Left renal cortex interstitium (tissue), 4 donors: ENCODE measurements around the gene RANBP1. TPM values are rescaled to one million over a fixed set of nuclear protein-coding genes. Genes with fewer than 3 reads are reported as not detected.

Experiments
- DNase-seq, 4 donors: peaks; one replicate each; pipeline ENCODE4 v3.0.0-alpha.2; 2013; ENCODE audit warnings: low read depth in 4 of 4, low spot score in 2 of 4, missing footprints in 1 of 4
- polyA plus RNA-seq, 4 donors: library from polyadenylated mRNA; unstranded; fragments of 120-200 nt; gene quantifications; one replicate each; pipeline ENCODE4 v1.2.1, GENCODE V29; 2013; ENCODE audit not compliant: insufficient read length in 4 of 4

The RANBP1 gene
- polyA plus RNA-seq, 4 donors, result 169 to 211 (median 180) TPM

DNA sequence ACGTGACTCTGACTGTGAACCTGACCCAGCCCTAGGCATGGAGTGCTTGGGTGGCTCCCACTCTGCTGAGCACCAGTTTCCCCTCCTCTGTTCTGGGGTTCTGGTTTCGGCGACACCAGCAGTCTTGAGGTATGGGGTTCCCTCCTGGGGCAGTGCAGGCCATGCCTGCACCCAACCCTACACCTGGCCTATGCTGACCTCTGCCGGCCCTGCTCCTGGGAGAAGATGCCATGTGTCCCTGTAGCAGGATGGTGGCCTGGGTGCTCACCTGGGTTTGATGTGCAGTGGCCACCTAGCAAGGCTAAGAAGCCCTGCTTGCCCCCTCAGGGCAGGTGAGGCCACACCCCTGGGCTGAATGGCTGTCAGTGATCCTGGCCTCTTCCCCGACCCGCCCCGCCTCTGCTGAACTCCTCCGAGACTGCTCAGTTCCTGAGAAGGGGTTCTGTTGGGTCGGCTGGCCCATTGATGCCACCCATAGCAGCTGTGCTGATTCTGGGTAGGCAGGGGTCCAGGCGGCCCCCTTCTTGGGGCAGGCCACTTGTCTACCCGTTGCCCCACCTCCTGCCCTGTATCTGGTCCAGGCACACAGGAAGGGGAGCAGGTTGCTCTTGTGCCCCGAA is 18.1 kb downstream of the RANBP1 start:
- no peak for DNase-seq

DNA sequence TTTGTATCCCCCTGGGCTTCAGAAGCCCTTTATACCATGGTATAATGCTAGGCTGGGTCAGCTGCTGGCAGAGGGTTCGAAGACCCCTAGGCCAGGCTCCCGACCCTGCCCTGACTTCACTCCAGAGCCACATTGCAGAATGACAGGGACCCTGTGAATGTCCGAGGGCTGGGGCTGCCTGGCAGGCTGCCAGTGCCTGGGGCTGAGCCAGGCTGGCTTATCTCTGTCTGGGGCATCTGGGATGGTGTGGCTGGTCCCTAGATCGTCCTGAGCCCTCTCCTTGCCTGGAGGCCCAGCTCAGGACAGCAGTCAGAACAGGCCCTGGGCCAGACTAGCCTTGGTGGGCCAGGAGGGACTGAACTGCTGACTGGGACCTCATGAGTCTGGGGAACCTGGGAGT is 19.4 kb downstream of the RANBP1 start:
- DNase-seq, result no peak

DNA sequence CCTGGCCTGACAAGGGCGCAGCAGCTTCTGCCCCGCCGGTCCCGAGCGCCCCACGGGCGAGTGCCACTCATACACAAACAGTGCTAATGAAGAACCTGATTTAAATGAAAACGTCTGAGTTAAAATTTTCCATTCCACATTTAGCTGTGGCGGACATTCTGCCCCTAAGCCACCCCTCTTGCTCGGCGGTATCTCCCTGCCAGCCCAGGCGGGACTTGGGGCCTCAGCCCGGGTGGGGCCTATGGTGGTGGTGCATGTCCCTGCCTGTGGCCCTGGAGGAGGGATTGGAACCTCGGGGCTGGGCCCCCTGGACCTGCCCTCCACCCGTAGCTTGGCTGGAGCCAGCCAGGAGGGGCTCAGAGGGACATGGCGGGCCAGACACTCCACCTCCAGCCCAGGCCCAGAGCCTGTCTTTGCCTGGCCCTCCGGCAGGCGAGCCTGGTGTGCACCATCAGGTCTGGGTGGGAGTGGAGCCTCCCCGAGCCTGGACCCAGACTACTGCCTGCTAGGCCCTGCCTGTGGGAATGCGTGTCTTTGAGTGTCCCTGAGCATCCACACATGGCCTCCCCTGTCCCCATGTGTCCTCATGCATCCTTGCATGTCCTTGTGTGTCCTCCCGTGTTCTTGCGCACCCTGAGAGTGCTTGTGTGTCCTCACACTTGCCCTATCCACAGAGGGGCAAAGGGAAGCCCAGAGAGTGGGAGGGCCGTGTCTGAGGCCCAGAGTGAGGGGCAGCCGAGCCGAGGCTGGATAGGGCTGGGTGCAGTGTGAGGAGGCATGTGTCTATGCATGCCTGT is 20.1 kb downstream of the RANBP1 start:
- DNase-seq, result no peak

DNA sequence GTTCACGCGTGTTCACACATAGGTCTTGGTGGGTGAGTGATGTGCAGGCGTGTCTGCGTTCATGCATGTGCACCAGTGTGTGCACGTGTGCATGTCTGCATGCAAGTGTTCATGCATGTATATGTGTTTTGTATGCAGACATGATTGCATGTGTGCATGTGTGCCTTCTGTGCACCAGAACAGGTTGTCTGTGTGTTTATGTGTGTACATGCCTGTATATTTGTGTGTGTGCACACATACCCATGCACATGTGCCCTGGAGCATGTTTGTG is 20.6 kb downstream of the RANBP1 start:
- no peak for DNase-seq

DNA sequence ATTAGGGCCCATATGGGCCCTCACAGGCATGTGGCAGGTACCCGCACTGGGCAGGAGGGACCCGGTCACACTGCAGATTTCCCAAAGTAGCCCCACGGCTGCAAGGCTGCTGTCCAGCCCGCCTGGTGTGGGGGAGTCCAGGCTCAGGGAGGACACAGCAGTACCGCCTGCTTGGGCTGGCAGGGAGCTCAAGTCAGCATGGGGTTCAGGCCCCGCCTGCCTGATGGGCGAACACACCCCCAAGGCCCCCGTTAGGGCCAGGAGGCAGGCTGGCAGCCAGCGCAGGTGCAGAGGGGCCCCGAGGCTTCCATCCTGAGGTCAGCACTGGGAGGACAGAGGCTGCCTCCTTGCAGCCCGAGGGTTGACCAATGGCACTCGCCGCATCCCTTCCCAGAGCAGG is 21.2 kb downstream of the RANBP1 start:
- DNase-seq, result no peak

DNA sequence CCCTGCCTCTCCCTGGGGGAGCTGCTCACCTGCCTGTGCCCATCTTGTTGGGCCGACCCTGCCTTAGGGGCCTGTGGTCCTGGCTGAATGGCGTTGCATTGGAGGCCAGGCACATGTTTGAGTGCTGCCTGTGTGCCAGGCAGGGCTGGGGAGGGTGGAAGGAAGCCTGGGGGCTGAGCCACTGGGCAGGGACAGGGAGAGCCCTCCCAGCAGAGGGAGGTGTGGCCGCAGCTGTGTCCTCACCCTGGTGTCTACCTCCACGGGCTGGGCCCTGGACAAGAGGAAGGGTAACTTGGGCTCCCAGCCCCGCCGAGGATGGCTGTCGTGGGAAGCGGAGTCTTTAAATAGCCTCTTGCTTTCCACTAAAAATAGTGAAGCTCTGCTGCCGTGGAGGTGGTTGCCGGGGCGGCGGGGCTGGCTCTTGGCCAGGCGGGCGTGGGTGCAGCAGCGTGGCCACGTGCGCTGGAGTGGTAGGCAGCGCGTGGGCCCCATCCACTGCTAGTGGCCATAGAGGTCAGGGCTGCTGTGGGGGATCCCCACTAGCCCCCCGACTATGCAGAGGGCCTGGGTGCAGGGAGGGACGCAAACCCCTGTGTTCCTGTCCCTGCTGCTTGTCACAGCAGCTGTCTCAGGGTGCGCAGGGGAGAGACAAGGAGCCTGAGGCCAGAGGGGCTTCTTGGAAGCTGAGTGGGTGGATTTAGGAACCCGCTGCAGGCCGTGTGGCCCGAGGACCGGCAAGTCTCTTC is 21.9 kb downstream of the RANBP1 start:
- no peak for DNase-seq

DNA sequence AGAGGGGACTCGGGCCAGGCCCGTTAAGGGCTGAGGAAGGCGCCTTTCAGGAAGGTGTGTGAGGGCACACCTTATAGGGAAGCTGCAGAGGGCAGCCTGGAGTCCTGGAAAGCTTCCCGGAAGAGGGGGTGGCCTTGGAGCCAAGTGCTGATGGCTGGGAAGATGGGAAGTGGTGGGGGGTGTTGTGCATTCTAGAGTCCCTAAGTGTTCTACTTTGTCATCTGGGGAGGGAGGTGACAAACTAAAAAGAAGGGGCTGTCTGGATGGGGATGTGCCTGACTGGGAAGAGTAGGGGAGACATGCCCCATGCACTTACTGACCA is 22.5 kb downstream of the RANBP1 start:
- no peak for DNase-seq

DNA sequence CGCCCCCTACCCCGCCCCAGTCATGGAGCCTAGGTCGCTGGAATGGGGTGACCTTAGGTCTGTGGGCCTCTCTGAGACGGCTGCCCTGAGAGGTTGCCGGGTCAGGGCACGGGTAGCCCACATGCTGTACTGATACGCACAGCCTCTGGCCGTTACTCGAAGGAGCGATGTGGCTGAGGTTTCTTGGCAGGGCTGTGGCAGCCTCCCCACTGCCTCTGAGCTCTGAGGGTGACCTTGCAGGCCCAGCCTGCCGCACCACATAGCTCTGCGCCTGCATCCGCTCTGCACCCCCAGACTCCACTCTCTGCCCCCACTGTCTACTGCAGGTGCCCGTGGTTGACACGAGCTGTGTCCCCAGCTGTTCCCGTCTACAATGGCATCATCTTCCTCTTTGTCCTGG is 23.0 kb downstream of the RANBP1 start:
- DNase-seq, result no peak

DNA sequence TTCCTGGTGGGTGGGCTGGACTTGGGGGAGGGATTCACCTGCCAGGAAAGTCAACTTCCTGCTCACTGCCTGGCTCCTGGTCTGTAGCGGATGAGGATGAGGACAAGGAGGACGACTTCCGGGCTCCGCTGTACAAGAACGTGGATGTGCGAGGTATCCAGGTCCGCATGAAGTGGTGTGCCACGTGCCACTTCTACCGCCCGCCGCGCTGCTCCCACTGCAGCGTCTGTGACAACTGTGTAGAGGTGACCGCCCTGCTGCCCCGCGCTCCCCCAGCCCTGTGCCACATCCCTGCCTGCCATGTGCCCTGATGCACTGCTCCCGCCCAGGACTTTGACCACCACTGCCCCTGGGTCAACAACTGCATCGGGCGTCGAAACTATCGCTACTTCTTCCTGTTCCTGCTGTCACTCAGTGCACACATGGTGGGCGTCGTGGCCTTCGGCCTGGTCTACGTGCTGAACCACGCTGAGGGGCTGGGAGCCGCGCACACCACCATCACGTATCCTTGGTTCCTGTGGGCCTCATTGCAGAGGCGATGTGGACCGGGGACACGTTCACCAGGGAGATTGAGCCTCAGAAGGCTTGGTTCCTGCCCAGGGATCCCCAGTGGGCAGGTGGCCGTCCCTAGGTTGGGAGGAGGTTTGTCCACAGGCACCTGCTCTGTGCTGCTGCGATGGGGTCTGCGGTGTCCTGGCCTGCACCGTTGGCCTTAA is 23.6 kb downstream of the RANBP1 start:
- DNase-seq, result no peak

DNA sequence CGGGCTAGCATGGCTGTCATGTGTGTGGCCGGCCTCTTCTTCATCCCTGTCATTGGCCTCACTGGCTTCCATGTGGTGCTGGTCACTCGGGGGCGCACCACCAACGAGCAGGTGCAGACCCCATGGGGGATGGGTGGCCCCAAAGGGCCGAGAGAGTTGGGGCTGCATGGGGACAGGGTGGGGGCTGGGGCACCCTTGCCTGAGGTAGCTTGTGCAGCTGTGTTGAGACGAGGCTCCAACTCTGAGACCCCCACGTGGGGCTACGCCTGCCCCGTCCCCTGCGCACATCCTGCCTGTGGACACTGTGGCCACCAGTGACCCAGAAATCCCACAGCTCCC is 24.2 kb downstream of the RANBP1 start:
- no peak for DNase-seq

DNA sequence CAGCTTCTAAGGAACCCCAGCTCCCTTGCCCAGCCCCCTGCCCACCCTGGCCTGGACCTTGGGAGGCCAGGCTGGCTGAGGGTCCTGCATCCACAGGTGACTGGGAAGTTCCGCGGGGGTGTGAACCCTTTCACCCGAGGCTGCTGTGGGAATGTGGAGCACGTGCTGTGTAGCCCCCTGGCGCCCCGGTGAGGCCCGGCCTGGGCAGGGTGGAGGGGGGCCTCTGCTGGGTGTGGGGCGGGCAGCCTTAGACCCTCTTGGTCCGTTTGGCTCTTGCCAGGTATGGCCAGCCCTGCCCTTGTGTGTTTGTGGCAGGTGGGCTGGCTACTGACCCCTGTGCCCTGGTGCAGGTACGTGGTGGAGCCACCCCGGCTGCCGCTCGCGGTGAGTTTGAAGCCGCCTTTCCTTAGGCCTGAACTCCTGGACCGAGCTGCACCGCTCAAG is 24.6 kb downstream of the RANBP1 start:
- no peak for DNase-seq

DNA sequence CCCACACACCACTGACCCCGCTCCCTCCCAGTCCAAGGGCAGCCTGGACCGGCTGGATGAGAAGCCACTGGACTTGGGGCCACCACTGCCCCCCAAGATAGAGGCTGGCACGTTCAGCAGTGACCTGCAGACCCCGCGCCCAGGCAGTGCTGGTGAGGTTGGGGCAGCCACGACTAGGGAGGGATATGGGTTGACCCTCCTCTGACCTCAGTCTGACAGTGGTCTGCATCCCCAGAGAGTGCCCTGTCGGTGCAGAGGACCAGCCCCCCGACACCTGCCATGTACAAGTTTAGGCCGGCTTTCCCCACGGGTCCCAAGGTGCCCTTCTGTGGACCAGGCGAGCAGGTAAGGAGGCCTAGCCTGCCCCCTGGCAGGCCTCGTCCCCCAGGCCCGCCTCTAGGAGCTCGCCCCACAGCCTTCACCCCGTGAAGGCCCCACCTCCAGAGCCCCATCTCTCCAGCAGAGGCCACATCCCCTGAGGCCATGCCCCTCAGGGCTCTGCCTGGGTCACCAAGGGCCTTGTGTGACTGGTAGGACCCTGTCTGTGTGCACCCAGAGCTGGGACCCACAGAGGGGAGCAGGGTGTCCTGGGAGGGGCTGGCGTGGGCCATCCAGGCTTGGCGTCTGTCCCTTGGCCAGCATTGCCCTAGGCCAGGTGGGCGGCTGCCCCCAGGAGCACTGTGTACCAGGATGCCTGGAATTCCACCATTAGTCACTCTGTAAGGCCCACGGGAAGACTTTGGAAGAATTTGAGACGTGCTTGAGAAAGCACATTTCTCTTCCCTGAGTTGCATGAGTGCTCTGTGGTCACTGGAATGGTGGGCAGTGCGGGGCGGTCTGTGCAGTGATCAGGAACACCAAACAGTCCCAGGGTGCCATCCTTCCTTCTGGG is 25.5 kb downstream of the RANBP1 start:
- no peak for DNase-seq

DNA sequence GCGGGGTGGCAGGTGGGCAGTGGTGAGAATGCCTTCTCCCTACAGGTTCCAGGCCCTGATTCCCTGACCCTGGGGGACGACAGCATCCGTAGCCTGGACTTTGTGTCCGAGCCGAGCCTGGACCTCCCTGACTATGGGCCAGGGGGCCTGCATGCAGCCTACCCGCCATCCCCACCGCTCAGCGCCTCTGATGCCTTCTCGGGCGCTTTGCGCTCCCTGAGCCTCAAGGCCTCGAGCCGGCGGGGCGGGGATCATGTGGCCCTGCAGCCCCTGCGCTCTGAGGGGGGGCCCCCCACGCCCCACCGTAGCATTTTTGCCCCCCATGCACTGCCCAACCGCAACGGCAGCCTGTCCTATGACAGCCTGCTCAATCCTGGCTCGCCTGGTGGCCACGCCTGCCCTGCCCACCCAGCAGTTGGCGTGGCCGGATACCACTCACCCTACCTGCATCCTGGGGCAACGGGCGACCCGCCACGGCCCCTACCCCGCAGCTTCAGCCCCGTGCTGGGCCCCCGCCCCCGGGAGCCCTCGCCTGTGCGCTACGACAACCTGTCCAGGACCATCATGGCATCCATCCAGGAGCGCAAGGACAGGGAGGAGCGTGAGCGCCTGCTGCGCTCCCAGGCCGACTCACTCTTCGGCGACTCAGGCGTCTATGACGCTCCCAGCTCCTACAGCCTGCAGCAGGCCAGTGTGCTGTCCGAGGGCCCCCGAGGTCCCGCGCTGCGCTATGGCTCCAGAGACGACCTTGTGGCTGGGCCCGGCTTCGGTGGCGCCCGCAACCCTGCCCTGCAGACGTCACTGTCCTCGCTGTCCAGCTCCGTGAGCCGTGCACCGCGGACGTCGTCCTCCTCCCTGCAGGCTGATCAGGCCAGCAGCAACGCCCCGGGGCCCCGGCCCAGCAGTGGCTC is 27.1 kb downstream of the RANBP1 start:
- DNase-seq, result no peak

DNA sequence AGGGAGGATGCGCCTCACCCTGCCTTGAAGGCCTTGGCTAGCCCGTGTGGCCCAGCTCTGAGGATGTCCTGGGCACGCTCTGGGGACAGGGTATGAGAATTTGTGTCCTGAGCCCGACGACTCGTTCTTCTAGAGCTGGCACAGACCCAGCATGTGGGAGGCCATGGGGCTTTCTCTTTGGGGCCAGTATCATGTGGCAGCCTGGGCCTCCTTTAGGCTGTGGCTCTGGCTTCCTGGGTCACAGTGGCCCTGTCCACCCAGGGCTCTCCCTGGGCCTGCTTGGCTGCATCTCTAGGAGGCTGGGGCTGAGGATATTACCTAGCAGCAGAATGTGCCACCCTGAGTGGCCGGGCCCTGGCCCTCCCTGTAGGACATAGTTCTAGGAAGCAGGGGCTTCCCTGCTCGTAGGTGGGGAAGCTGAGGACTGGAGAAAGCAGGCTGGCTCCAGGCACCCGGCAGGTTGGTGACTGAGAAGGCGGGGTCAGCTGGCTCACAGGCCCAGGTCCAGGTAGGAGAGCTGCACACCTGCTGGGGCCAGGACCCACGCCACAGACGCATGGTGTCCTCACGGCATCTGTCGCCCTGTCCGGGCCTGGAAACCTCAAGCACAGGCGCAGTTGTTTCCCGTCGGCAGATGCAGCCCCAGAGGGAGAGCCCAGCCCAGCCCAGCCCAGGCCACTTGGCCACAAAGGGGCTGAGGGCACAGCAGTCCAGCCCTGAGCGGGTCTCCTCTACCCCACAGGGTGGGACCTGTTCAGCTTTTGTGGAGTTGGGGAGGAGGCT is 28.2 kb downstream of the RANBP1 start:
- no peak for DNase-seq

DNA sequence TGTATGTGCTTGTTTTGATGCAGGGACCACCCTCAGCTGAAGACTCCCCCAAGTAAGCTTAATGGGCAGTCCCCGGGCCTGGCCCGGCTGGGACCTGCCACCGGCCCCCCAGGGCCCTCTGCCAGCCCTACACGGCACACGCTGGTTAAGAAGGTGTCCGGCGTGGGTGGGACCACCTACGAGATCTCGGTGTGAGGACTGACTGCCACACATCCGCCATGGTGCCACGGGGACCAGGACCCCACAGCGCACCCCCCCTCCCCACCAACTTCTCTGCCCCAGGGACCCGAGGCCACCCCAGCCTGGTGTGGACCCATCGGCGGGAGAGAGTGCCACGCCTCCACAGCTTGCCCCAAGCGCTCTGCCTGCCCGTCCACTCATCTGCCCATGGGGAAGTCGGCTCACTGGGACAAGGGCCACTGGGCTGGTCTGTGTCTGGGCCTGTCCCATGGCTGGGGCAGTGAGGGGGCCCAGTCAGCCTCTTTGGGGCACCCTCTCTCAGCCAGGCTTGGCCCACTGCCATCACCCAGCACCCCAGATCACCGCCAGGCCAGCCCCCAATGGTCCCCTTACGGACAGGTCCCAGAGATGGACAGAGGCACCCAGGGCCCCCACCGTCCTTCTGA is 29.4 kb downstream of the RANBP1 start:
- no peak for DNase-seq

DNA sequence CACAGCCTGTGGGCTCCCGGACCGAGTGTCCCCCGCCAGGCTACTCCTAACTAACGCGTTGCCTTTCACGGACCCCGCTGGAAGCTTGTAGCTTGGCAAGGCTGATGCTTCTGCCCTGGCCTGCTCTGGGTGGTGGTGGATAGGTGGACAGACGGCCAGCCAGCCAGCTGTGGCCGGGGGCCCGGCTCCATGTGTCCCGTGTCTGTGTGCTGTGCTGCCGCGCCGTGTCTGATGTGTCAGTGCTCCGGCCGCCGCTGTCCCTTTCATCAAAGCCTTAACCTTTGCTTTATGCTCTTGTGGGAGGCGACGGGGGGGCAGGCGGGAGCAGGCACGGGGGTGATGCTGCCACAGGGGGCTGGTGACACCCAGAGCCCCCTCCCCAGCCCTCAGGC is 29.9 kb downstream of the RANBP1 start:
- DNase-seq, result no peak

DNA sequence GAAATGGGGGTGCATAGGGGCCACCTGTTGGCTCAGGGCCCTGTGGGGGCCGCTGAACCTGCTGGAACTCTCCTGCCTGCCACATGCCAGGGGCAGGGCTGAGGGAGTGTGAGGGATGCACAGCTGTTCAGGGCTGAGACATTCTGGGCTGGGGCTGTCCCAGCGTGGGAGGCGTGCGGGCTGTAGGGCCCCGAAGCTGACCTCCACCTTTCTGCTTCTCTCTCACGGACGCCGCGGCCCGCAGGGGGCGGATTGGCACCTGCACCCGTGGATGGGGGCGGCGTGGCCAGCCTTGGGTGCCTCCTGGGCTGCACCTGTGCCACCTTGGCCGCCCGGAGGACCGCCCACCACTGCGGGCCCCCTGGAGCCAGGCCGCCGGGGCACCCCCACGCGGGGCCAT is 30.9 kb downstream of the RANBP1 start:
- DNase-seq, result no peak

DNA sequence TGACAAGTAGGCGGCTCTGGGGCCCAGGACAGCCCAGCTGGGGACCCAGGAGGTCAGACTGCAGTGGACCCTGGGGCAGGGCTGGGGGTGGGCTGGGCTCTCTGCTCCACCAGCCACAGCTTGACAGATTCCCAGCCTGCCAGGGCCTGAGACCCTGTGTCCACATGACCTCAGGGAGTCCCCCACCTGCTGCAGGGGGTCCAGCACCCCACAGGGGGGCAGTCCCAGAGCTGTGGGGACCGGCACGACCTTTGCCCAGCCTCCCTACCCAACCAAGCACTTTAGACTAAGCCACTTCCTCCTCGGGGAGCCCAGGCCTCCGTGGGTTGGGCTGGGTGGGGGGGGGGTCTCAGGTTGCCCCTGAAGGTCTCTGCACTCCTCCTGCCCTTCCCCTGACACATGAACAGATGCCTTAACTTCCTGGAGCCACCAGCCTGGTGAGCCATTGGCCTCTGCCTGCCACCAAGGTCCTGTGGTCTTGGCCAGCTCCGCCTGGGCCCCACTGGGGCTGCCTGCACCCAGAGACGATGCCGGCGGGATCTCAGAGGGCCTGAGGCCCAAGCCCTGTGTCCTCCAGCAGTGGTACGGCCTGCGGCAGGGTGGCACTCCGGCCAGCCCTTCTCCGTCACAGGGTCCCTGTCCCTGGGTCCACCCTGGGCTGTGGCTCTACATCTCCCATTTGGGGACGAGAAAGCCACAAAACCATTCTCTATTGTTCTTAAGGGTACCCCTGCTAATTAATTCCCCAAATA is 31.5 kb downstream of the RANBP1 start:
- DNase-seq, result no peak
